ENCODE measurements around the gene CIROP. TPM values are rescaled to one million over a fixed set of nuclear protein-coding genes. Genes with fewer than 3 reads are reported as not detected.
"Not testable (repeated sequence)": the region's sequence is repeated elsewhere in the genome, so short reads cannot be mapped to it uniquely, and the experiment has no call there.

Gene CIROP
- total RNA-seq, 1 experiment from 2014 or later = not detected

DNA sequence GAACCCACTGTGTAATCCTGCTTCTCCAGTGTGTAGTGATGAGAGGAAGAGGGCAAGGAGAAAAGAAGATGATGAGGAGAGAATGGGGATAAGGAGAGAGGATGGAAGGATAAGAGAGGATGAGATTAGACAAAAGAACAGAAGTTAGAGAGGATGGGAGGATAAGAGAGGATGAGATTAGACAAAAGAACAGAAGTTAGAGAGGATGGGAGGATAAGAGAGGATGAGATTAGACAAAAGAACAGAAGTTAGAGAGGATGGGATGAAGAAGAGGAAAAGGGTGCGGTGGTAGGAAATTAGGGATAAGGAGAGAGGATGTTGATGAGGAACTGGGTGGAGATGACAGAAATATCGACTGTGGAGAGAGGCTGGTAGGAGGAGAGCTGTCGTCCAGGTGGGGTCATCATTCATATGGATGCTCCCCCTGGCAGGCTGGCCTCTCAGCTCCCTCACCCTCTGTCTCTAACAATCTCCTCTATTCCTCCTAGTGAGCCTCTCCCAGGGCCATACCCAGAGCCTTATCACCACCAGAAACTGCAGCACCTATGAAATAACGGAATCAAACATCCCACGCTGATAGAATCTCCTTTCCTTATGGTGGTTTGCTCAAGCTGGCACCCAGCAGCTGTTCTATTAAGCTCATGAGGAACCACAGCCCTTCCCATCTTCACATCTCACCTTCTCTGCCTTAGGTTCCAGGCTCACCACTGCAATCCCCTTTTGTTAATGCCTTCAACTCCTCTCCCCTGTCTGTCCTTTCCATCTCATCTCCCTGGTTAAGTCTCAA lies 6.0 kb upstream of the CIROP start:
- Mint-ChIP-seq H3K9me3 (ENCODE audit: unreplicated experiment) (no peaks in the 10 kb centered on the region), H3K4me1 (ENCODE audit: insufficient read depth, unreplicated experiment) (peaks cover 11% of the 10 kb centered on the region), H3K27ac (ENCODE audit: low read depth, unreplicated experiment) (no peak overlapping the region), H3K4me3 (ENCODE audit: unreplicated experiment) (no peak overlapping the region), H3K27me3 (ENCODE audit: insufficient read depth, unreplicated experiment) (no peaks in the 10 kb centered on the region), H3K36me3 (ENCODE audit: insufficient read depth, unreplicated experiment) (no peaks in the 10 kb centered on the region)
- ChIA-PET POLR2A (interaction anchor here (0.9 to 1.0 kb wide), 2 partner anchors 10 to 16 kb away, joined by 3 to 5 read pairs; partner anchors contain the start of genes ACIN1 and C14orf119), CTCF (interaction anchor here (0.7 to 6.2 kb wide), 9 partner anchors 9 to 124 kb away, joined by 3 to 44 read pairs (median 5); partner anchors contain the start of genes ACIN1 and C14orf119)
- TF ChIP-seq CTCF (IDR thresholded peaks at IDR 0.05; ENCODE audit: unreplicated experiment) = no peak
- BruUV-seq (replicated peaks) = no TSS peak
- intact Hi-C loops (cut with micrococcal nuclease) = no loop called here
- no peak for DNase-seq (ENCODE audit: unreplicated experiment)

DNA sequence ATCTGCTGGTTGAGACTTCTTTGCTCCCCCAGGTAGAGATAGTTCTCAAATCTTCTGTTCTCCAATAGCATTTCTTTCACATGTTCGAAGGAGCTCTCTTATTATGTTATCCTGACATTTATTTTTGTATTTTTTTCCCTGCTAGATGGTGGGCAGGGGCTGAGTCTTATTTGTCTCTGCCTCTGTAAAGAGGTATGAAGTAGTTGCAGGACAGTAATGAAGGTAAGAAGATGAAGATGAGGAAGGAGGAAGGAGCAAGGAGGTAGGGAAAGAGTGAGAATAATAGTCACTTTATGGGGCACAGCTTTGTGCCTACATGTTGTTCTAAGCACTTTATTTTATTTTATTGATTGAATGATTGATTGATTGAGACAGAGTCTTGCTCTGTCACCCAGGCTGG lies 5.0 kb upstream of the CIROP start:
- no TSS peak for BruUV-seq (replicated peaks)
- no peaks in the 10 kb centered on the region for H3K9me3 Mint-ChIP-seq (ENCODE audit: unreplicated experiment)
- H3K36me3 Mint-ChIP-seq (ENCODE audit: insufficient read depth, unreplicated experiment) = peaks cover 6% of the 10 kb centered on the region
- DNase-seq (ENCODE audit: unreplicated experiment) = no peak
- ChIA-PET CTCF (interaction anchor here (0.5 to 6.2 kb wide), 19 partner anchors 7 to 165 kb away, joined by 3 to 44 read pairs (median 5); partner anchors contain the start of genes ACIN1 and C14orf119), POLR2A (interaction anchor here (0.6 to 1.4 kb wide), 3 partner anchors 15 to 78 kb away, joined by 3 to 6 read pairs (median 4); partner anchors contain the start of genes ACIN1 and C14orf119)
- TF ChIP-seq CTCF (IDR thresholded peaks at IDR 0.05; ENCODE audit: unreplicated experiment) = no peak
- peaks cover 5% of the 10 kb centered on the region for H3K4me1 Mint-ChIP-seq (ENCODE audit: insufficient read depth, unreplicated experiment)
- no peaks in the 10 kb centered on the region for H3K27me3 Mint-ChIP-seq (ENCODE audit: insufficient read depth, unreplicated experiment)
- no peak overlapping the region for H3K4me3 Mint-ChIP-seq (ENCODE audit: unreplicated experiment)
- intact Hi-C loops (cut with micrococcal nuclease) = loop anchor here (1.0 to 2.0 kb wide), 4 partner anchors 33 to 123 kb away; no protein-coding TSS in a partner anchor
- no peak overlapping the region for H3K27ac Mint-ChIP-seq (ENCODE audit: low read depth, unreplicated experiment)

DNA sequence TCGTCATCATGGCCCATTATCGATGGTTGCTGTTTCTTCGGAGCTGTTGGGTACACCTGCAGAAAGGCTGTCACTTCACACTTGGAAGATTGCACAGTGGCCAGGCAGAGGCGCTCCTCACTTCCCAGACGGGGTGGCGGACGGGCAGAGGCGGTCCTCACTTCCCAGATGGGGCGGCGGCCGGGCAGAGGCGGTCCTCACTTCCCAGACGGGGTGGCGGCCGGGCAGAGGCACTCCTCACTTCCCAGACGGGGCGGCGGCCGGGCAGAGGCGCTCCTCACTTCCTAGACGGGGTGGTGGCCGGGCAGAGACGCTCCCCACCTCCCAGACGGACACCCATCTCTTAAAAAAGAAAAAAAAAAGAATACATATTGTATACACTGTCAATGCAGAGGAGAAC lies 3.4 kb upstream of the CIROP start:
- H3K27me3 Mint-ChIP-seq (ENCODE audit: insufficient read depth, unreplicated experiment); POLR2A ChIA-PET; DNase-seq (ENCODE audit: unreplicated experiment); H3K4me3 Mint-ChIP-seq (ENCODE audit: unreplicated experiment); BruUV-seq (replicated peaks); H3K4me1 Mint-ChIP-seq (ENCODE audit: insufficient read depth, unreplicated experiment); H3K27ac Mint-ChIP-seq (ENCODE audit: low read depth, unreplicated experiment); H3K36me3 Mint-ChIP-seq (ENCODE audit: insufficient read depth, unreplicated experiment); H3K9me3 Mint-ChIP-seq (ENCODE audit: unreplicated experiment): not testable (repeated sequence)
- CTCF ChIA-PET = interaction anchor here (0.8 to 6.2 kb wide), 14 partner anchors 12 to 136 kb away, joined by 3 to 44 read pairs (median 6); partner anchors contain the start of genes ACIN1 and C14orf119
- intact Hi-C loops (cut with micrococcal nuclease) = loop anchor here (2.0 kb wide), 1 partner anchor 31 kb away; no protein-coding TSS in a partner anchor

DNA sequence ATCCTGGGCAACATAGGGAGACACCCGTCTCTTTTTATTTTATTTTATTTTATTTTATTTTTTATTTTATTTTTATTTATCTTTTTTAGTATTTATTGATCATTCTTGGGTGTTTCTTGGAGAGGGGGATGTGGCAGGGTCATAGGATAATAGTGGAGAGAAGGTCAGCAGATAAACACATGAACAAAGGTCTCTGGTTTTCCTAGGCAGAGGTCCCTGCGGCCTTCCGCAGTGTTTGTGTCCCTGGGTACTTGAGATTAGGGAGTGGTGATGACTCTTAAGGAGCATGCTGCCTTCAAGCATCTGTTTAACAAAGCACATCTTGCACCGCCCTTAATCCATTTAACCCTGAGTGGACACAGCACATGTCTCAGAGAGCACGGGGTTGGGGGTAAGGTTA lies 2.8 kb upstream of the CIROP start:
- POLR2A ChIA-PET; H3K27me3 Mint-ChIP-seq (ENCODE audit: insufficient read depth, unreplicated experiment); CTCF ChIA-PET; H3K9me3 Mint-ChIP-seq (ENCODE audit: unreplicated experiment); BruUV-seq (replicated peaks); DNase-seq (ENCODE audit: unreplicated experiment); H3K4me1 Mint-ChIP-seq (ENCODE audit: insufficient read depth, unreplicated experiment); H3K36me3 Mint-ChIP-seq (ENCODE audit: insufficient read depth, unreplicated experiment); H3K27ac Mint-ChIP-seq (ENCODE audit: low read depth, unreplicated experiment); H3K4me3 Mint-ChIP-seq (ENCODE audit: unreplicated experiment): not testable (repeated sequence)
- intact Hi-C loops (cut with micrococcal nuclease) = loop anchor here (2.0 kb wide), 1 partner anchor 31 kb away; no protein-coding TSS in a partner anchor

GRCh38 chr14:23106747-23107045 lies 1.9 kb upstream of the CIROP start:
- no peak overlapping the region for H3K27ac Mint-ChIP-seq (ENCODE audit: low read depth, unreplicated experiment)

More at GRCh38 chr14:23106747-23107045, 1.9 kb upstream of the CIROP start:
- CTCF ChIA-PET = no interaction called here
- no TSS peak for BruUV-seq (replicated peaks)
- no peaks in the 10 kb centered on the region for H3K4me1 Mint-ChIP-seq (ENCODE audit: insufficient read depth, unreplicated experiment)
- POLR2A ChIA-PET = interaction anchor here (1.2 kb wide), 1 partner anchor 11 kb away, joined by 3 read pairs; the partner anchor contains the start of gene C14orf119
- H3K9me3 Mint-ChIP-seq (ENCODE audit: unreplicated experiment) = no peaks in the 10 kb centered on the region
- no peak for TF ChIP-seq CTCF (IDR thresholded peaks at IDR 0.05; ENCODE audit: unreplicated experiment)
- H3K27me3 Mint-ChIP-seq (ENCODE audit: insufficient read depth, unreplicated experiment) = no peaks in the 10 kb centered on the region
- DNase-seq (ENCODE audit: unreplicated experiment) = no peak
- no peak overlapping the region for H3K4me3 Mint-ChIP-seq (ENCODE audit: unreplicated experiment)
- peaks cover 6% of the 10 kb centered on the region for H3K36me3 Mint-ChIP-seq (ENCODE audit: insufficient read depth, unreplicated experiment)
- intact Hi-C loops (cut with micrococcal nuclease) = no loop called here
